Jurkat, Clone E6-1 (cell line): ENCODE data around the gene KRTAP3-3. TPM values are rescaled to one million over a fixed set of nuclear protein-coding genes. Genes with fewer than 3 reads are reported as not detected.
"Not testable (repeated sequence)": the region's sequence is repeated elsewhere in the genome, so short reads cannot be mapped to it uniquely, and the experiment has no call there.

Source experiments
- DNase-seq: peaks from one replicate; pipeline ENCODE4 v3.0.0-alpha.2; 2011; ENCODE audit warnings: low read depth, low spot score
- H3K4me3 ChIP-seq: 2 replicates; pipeline ENCODE4 v1.5.1; 2011; ENCODE audit warnings: mild to moderate bottlenecking, low read length, control low read depth, moderate library complexity
- polyA plus RNA-seq: library from polyadenylated mRNA; unstranded; fragments of >200 nt; gene quantifications from one replicate; pipeline ENCODE4 v1.2.1, GENCODE V29; 2012; ENCODE audit warnings: missing spikeins; ENCODE audit not compliant: insufficient read length, insufficient read depth

The KRTAP3-3 gene
- polyA plus RNA-seq: not detected

DNA sequence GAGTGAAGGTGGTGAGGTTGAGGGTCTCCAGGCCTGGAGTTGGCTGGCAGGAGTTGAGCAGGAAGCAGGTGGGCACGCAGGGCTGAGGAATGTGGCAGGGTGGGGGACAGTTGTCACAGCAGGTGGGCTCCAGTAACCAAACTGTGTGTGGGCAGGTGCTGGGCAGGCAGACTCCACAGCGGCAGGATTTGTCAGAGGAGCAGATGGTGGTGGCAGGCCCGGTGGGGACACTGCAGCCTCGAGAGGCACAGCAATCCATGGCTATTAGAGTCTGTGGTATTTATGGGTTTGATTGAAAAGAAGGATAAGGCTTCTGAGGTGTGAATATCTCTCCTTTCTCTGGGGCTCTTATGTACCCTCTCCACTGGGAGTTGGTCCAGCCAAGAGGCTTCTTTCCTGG is at the start of gene KRTAP3-3:
KRTAP3-3 (minus strand) TSS at position 326 of the 400 bp plus-strand sequence; CDS start at position 259, 67 bp downstream.
- no peak within 1 kb of the TSS for H3K4me3 ChIP-seq
- no peak for DNase-seq

- DNase-seq: no peak
- H3K4me3 ChIP-seq: no peak overlapping the region
Measured at GRCh38 chr17:41042953-41043352, 49.0 kb upstream of the KRTAP3-3 start.

DNA sequence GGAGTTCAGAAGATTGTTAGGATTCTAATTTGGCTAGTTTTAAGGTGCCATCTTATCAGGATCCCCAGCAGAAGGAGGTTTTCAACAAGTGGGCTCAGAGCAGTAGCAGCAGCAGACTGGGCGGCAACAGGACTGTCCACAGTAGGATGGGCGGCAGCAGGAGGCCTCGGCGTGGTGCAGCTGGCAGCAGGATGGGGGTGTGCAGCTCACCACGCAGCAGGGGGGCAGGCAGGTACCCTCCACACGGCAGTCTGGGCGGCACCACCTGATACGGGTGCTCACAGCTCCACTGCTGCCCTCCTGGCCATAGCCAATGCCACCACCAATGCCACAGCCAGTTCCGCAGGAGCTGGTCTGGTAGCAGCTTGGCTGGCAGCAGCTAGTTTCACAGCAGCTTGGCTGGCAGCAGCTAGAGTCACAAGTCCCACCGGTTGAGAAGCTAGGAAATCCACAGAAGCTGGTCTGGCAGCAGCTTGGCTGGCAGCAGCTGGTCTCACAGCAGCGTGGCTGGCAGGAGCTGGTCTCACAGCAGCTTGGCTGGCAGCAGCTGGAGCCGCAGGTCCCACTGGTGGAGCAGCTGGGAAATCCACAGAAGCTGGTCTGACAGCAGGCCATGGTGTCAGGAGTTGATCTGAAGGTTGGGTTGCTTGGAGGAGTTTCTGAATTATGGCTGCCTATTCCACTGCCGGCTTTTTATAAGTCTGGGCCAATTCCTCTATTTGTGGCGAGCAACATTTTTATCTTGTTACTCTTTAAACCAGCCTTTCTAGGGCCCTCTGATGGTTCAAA is 47.0 kb upstream of the KRTAP3-3 start, which contains the start of gene KRTAP1-1:
KRTAP1-1 (minus strand) TSS at position 668 of the 789 bp plus-strand sequence; CDS start at position 615, 53 bp downstream.
- DNase-seq: not testable (repeated sequence)

DNA sequence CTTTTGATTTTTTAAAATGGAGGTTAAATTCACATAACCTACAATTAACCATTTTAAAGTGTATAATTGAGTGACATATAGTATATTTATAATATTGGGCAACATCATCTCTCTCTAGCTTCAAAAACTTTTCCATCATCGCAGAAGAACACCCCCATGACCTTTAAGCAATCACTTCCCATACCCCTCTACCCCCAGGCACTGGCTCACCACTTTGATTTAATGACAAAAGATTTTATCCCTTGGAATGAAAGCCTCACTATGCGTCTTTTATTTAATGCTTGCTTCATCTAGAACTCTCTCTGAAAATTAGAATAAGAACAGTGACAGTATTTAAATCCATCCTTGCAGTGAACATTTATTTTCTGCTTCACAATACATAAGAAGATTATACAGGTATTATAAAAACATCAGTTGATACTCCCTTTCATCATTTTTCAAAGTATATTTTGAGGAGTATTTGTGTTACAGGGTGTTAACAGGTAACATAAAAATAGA is 43.9 kb upstream of the KRTAP3-3 start:
- DNase-seq: no peak
- no peak overlapping the region for H3K4me3 ChIP-seq

More for the DNA sequence above, 47.0 kb upstream of the KRTAP3-3 start, which contains the start of gene KRTAP1-1:
- H3K4me3 ChIP-seq: not testable (repeated sequence)

GRCh38 chr17:41034346-41034935 is 40.5 kb upstream of the KRTAP3-3 start, which contains the start of gene KRTAP1-3:
KRTAP1-3 (minus strand) TSS chr17:41034874; CDS start chr17:41034821, 53 bp downstream.
- not testable (repeated sequence) for DNase-seq

GRCh38 chr17:41029633-41030245 is 35.8 kb upstream of the KRTAP3-3 start, which contains the start of gene KRTAP1-4:
KRTAP1-4 (minus strand) TSS chr17:41030195; CDS start chr17:41030078, 117 bp downstream.
- DNase-seq: no peak
- no peak within 1 kb of the TSS for H3K4me3 ChIP-seq

More at GRCh38 chr17:41034346-41034935, 40.5 kb upstream of the KRTAP3-3 start, which contains the start of gene KRTAP1-3:
- not testable (repeated sequence) for H3K4me3 ChIP-seq

DNA sequence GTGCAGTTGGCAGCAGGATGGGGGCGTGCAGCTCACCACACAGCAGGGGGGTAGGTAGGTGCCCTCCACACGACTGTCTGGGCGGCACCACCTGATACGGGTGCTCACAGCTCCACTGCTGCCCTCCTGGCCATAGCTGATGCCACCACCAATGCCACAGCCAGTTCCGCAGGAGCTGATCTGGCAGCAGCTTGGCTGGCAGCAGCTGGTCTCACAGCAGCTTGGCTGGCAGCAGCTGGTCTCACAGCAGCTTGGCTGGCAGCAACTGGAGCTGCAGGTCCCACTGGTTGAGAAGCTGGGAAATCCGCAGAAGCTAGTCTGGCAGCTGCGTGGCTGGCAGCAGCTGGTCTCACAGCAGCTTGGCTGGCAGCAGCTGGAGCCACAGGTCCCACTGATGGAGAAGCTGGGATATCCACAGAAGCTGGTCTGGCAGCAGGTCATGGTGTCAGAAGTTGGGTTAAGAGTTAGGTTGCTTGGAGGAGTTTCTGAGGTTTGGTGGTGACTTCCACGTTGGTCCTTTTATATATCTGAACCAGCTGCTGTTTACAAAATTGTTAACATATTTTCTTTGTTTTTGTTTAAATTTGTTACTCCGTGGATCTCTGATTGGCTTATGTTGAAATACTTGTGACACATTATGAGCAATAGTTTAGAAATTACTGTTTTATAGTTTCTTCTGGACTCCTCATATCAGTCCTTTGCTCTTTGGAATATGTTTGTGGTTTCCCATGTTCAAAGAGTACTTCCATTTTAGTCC is 32.9 kb upstream of the KRTAP3-3 start, which contains the start of gene KRTAP1-5:
KRTAP1-5 (minus strand) TSS at position 494 of the 757 bp plus-strand sequence; CDS start at position 441, 53 bp downstream.
- DNase-seq: no peak
- no peak within 1 kb of the TSS for H3K4me3 ChIP-seq

GRCh38 chr17:41024697-41025096 is 30.7 kb upstream of the KRTAP3-3 start:
- H3K4me3 ChIP-seq: no peak overlapping the region
- DNase-seq: no peak

DNA sequence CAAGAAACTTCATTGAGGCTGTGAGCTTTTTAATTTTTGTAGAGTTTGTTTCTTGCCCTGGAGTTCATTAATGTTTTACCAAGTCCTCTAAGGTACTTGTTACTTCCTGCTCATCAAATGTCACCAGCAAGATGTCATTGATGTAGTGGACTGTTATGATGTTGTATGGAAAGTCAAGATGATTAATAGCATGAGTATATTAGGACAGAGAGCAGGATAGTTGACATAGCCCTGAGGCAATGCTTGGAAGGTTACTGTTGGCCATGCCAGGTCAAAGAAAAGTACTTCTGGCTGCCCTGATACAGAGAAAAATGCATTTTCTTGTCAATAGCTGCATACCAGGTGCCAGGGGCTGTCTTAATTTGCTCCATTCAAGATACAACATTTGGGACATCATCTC is 26.4 kb upstream of the KRTAP3-3 start:
- no peak overlapping the region for H3K4me3 ChIP-seq
- DNase-seq: no peak

DNA sequence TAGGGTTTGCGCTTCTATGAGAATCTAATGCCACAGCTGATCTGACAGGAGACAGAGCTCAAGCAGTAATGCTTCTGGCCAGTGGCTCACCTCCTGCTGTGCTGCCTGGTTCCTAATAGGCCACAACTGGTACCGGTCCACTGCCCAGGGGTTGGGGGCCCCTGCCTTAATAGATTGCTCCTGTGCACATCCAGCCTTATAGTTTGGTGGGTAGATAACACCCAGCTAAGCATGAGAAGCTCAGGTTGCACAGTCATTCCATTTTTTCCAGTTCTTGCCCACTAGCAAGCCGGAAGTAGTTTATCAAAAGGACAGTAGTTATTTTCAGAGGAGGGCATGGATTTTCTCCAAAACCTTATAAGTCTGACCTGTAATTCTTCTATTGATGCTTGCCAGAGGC is 25.5 kb upstream of the KRTAP3-3 start:
- DNase-seq: no peak
- no peak overlapping the region for H3K4me3 ChIP-seq

- no peak for DNase-seq
- no peak overlapping the region for H3K4me3 ChIP-seq
Measured at GRCh38 chr17:41018541-41018940, 24.6 kb upstream of the KRTAP3-3 start.

- DNase-seq: no peak
- no peak overlapping the region for H3K4me3 ChIP-seq
Measured at GRCh38 chr17:41016578-41017215, 22.7 kb upstream of the KRTAP3-3 start.

GRCh38 chr17:41015454-41015853 is 21.5 kb upstream of the KRTAP3-3 start:
- no peak overlapping the region for H3K4me3 ChIP-seq
- no peak for DNase-seq

- no peak overlapping the region for H3K4me3 ChIP-seq
- DNase-seq: no peak
Measured at GRCh38 chr17:41013606-41014005, 19.6 kb upstream of the KRTAP3-3 start.

- no peak overlapping the region for H3K4me3 ChIP-seq
- DNase-seq: no peak
Measured at GRCh38 chr17:41013181-41013580, 19.2 kb upstream of the KRTAP3-3 start.

- H3K4me3 ChIP-seq: no peak overlapping the region
- no peak for DNase-seq
Measured at GRCh38 chr17:41012326-41013120, 18.6 kb upstream of the KRTAP3-3 start.

- DNase-seq: no peak
- no peak overlapping the region for H3K4me3 ChIP-seq
Measured at GRCh38 chr17:41010441-41010840, 16.5 kb upstream of the KRTAP3-3 start.
